ENCODE data around the gene BIRC3. TPM values are rescaled to one million over a fixed set of nuclear protein-coding genes. Genes with fewer than 3 reads are reported as not detected.

The BIRC3 gene
- total RNA-seq, 1 donor from 2014 or later: 1.0 TPM

DNA sequence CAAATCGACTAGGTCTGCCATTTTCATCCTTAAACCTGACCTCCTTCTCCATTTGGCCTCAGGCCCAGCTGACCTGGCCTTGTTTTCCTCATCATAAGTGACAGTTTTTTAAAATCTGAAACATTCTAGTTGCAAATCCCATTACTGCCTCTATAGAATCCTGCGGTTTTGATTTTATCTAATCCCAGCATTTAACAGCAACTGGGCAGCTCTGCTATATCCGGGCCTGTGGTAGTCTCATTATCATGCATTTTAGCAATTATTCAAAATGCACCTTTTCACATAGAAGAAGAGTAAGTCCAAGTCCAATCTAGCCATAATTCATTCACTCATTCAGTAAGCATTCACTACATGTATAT, 28.6 kb upstream of the BIRC3 start:
- H3K4me3 Mint-ChIP-seq (ENCODE audit: unreplicated experiment): peak overlapping the region; percentile 38
- no peaks in the 10 kb centered on the region for H3K27me3 Mint-ChIP-seq (ENCODE audit: unreplicated experiment)
- H3K36me3 Mint-ChIP-seq (ENCODE audit: unreplicated experiment): no peaks in the 10 kb centered on the region
- TF ChIP-seq CTCF (IDR thresholded peaks at IDR 0.05): no peak
- H3K9me3 Mint-ChIP-seq (ENCODE audit: unreplicated experiment): no peaks in the 10 kb centered on the region
- H3K27ac Mint-ChIP-seq (ENCODE audit: unreplicated experiment): no peak overlapping the region
- no peak for DNase-seq (ENCODE audit: extremely low spot score, unreplicated experiment)
- H3K4me1 Mint-ChIP-seq (ENCODE audit: unreplicated experiment): peaks cover 26% of the 10 kb centered on the region

DNA sequence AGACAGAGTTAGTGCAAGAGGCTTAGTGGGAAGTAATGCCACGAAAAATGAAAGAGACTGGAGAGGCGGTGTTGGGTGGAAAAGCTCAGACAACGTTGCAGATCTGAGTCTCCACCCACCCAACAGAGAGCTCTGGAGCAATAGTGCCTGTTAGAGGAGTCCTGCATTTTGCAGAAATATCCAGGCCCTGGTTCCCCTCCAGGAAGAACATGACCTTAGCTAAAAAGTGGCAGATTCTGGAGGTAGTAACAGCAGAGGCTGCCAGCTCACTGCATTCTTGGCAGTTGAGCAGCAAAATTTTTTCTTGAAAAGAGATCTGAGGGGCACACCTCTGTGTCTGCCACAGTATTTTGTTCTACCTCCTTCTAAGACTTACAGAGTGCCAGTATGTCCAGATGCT, 27.7 kb upstream of the BIRC3 start:
- Mint-ChIP-seq H3K4me1 (ENCODE audit: unreplicated experiment) (peaks cover 31% of the 10 kb centered on the region), H3K4me3 (ENCODE audit: unreplicated experiment) (no peak overlapping the region), H3K27ac (ENCODE audit: unreplicated experiment) (peak overlapping the region; percentile 43), H3K27me3 (ENCODE audit: unreplicated experiment) (no peaks in the 10 kb centered on the region), H3K9me3 (ENCODE audit: unreplicated experiment) (no peaks in the 10 kb centered on the region), H3K36me3 (ENCODE audit: unreplicated experiment) (no peaks in the 10 kb centered on the region)
- no peak for TF ChIP-seq CTCF (IDR thresholded peaks at IDR 0.05)
- DNase-seq (ENCODE audit: extremely low spot score, unreplicated experiment): no peak

DNA sequence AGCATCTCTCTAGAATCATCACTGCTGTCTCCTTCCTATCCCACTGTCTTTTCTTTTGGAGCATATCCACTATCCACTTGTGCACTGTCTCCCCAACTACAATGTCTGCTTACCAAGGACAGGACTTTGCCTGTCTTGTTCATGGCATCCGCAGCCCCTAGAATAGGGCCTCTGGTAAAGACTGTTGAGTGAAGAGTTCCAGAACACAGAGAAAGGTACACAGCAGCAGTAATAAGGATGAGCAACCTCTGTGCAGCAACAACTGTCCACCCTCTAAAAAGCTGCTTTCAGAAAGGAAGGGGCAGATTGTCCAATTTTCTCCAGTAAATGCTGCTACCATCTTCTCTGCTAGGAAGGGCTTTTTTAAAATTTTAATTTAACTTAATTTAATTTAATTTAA, 25.5 kb upstream of the BIRC3 start:
- no peaks in the 10 kb centered on the region for H3K27me3 Mint-ChIP-seq (ENCODE audit: unreplicated experiment)

GRCh38 chr11:102292933-102293332, 24.4 kb upstream of the BIRC3 start:
- no peak for TF ChIP-seq CTCF (IDR thresholded peaks at IDR 0.05)
- Mint-ChIP-seq H3K36me3 (ENCODE audit: unreplicated experiment) (no peaks in the 10 kb centered on the region), H3K9me3 (ENCODE audit: unreplicated experiment) (no peaks in the 10 kb centered on the region), H3K27me3 (ENCODE audit: unreplicated experiment) (no peaks in the 10 kb centered on the region), H3K4me1 (ENCODE audit: unreplicated experiment) (peaks cover 29% of the 10 kb centered on the region), H3K4me3 (ENCODE audit: unreplicated experiment) (no peak overlapping the region), H3K27ac (ENCODE audit: unreplicated experiment) (no peak overlapping the region)
- DNase-seq (ENCODE audit: extremely low spot score, unreplicated experiment): no peak

More for the DNA sequence above, 25.5 kb upstream of the BIRC3 start:
- Mint-ChIP-seq H3K4me1 (ENCODE audit: unreplicated experiment) (peaks cover 31% of the 10 kb centered on the region), H3K36me3 (ENCODE audit: unreplicated experiment) (no peaks in the 10 kb centered on the region), H3K9me3 (ENCODE audit: unreplicated experiment) (no peaks in the 10 kb centered on the region), H3K4me3 (ENCODE audit: unreplicated experiment) (no peak overlapping the region), H3K27ac (ENCODE audit: unreplicated experiment) (no peak overlapping the region)
- no peak for DNase-seq (ENCODE audit: extremely low spot score, unreplicated experiment)
- no peak for TF ChIP-seq CTCF (IDR thresholded peaks at IDR 0.05)

GRCh38 chr11:102293873-102294601, 23.2 kb upstream of the BIRC3 start:
- no peaks in the 10 kb centered on the region for H3K27me3 Mint-ChIP-seq (ENCODE audit: unreplicated experiment)
- H3K4me1 Mint-ChIP-seq (ENCODE audit: unreplicated experiment): peaks cover 18% of the 10 kb centered on the region
- DNase-seq (ENCODE audit: extremely low spot score, unreplicated experiment): no peak
- no peaks in the 10 kb centered on the region for H3K9me3 Mint-ChIP-seq (ENCODE audit: unreplicated experiment)
- H3K27ac Mint-ChIP-seq (ENCODE audit: unreplicated experiment): peak overlapping the region; percentile 36
- peak; percentile 77 for TF ChIP-seq CTCF (IDR thresholded peaks at IDR 0.05)
- H3K4me3 Mint-ChIP-seq (ENCODE audit: unreplicated experiment): no peak overlapping the region
- no peaks in the 10 kb centered on the region for H3K36me3 Mint-ChIP-seq (ENCODE audit: unreplicated experiment)
